HEK293 (cell line): Measurements from ENCODE around the gene COL9A3.

Experiments used
- CTCF ChIP-seq: fragments of 450-650 bp; formaldehyde crosslinking; IDR thresholded peaks from 2 replicates; pipeline ENCODE4 v1.5.1; 2016; ENCODE audit warnings: missing biosample characterization, missing genetic modification characterization
- ELK4 ChIP-seq: IDR thresholded peaks from 2 replicates; pipeline ENCODE4 v1.6.1; 2011; ENCODE audit warnings: mild to moderate bottlenecking, low read depth, low read length, borderline replicate concordance
- ZBTB1 ChIP-seq: fragments of 450-650 bp; formaldehyde crosslinking; IDR thresholded peaks from 2 replicates; pipeline ENCODE4 v1.5.1; 2016; ENCODE audit warnings: missing biosample characterization, missing genetic modification characterization
- ZBTB8A ChIP-seq: fragments of 450-650 bp; formaldehyde crosslinking; IDR thresholded peaks from 2 replicates; pipeline ENCODE4 v1.5.1; 2016; ENCODE audit warnings: missing biosample characterization, missing genetic modification characterization
- ZNF18 ChIP-seq: fragments of 450-650 bp; formaldehyde crosslinking; IDR thresholded peaks from 2 replicates; pipeline ENCODE4 v1.5.1; 2016; ENCODE audit warnings: missing biosample characterization, missing genetic modification characterization
- ZNF239 ChIP-seq: fragments of 450-650 bp; formaldehyde crosslinking; IDR thresholded peaks from 2 replicates; pipeline ENCODE4 v1.5.1; 2016; ENCODE audit warnings: missing biosample characterization, missing genetic modification characterization
- ZNF274 ChIP-seq, 2 experiments: fragments of 200-500 bp in 1 of 2; fragments of 450-650 bp in 1 of 2; sonication (Bioruptor generic) in 1 of 2; formaldehyde crosslinking in 1 of 2; IDR thresholded peaks; 2 replicates each; pipeline versions ENCODE4 v1.5.1 to v1.6.1; 2014 to 2016; ENCODE audit warnings: borderline replicate concordance in 1 of 2, inconsistent platforms in 1 of 2, low read length in 1 of 2, missing biosample characterization in 1 of 2, missing genetic modification characterization in 1 of 2
- ZNF350 ChIP-seq: fragments of 450-650 bp; formaldehyde crosslinking; IDR thresholded peaks from 2 replicates; pipeline ENCODE4 v1.5.0; 2017; ENCODE audit warnings: missing biosample characterization, mild to moderate bottlenecking, missing genetic modification characterization
- ZNF639 ChIP-seq: fragments of 450-650 bp; formaldehyde crosslinking; IDR thresholded peaks from 2 replicates; pipeline ENCODE4 v1.5.1; 2016; ENCODE audit warnings: missing biosample characterization, missing genetic modification characterization
- ZNF785 ChIP-seq: fragments of 450-650 bp; formaldehyde crosslinking; IDR thresholded peaks from 2 replicates; pipeline ENCODE4 v1.5.1; 2016; ENCODE audit warnings: missing biosample characterization, missing genetic modification characterization
- ZSCAN5A ChIP-seq: fragments of 450-650 bp; formaldehyde crosslinking; IDR thresholded peaks from 2 replicates; pipeline ENCODE4 v1.5.1; 2016; ENCODE audit warnings: missing biosample characterization, missing genetic modification characterization

GRCh38 chr20:62873280-62873679, 56.4 kb downstream of the COL9A3 start:
- no peak for TF ChIP-seq ZBTB8A (tag by site-specific recombination)
- TF ChIP-seq ZNF350: no peak
- TF ChIP-seq ELK4: no peak
- TF ChIP-seq CTCF (tag by site-specific recombination): no peak
- no peak for TF ChIP-seq ZNF274 (IDR thresholded peaks at IDR 0.05; ENCODE audit: low read length)
- no peak for TF ChIP-seq ZNF274 (tag by site-specific recombination; IDR thresholded peaks at IDR 0.05; ENCODE audit: borderline replicate concordance)
- no peak for TF ChIP-seq ZNF18 (tag by site-specific recombination)
- no peak for TF ChIP-seq ZBTB1 (tag by site-specific recombination)
- no peak for TF ChIP-seq ZNF239
- no peak for TF ChIP-seq ZNF639
- no peak for TF ChIP-seq ZNF785 (tag by site-specific recombination)
- TF ChIP-seq ZSCAN5A (tag by site-specific recombination): no peak
